B cell (primary cell): ENCODE measurements around the gene HTT-AS. TPM values are rescaled to one million over a fixed set of nuclear protein-coding genes. Genes with fewer than 3 reads are reported as not detected.

Experiments
- ATAC-seq: fragments of 200-7000 bp; cut with Tn5 transposase; one replicate; pipeline ENCODE4 v1.10.0; 2021; ENCODE audit warnings: low read depth, mild to moderate bottlenecking, moderate number of reproducible peaks, moderate library complexity
- CTCF ChIA-PET: fragments of 350-600 bp; sonication (Branson Sonifier 250); formaldehyde crosslinking; loops from one replicate; lab custom pipeline; 2021; ENCODE audit warnings: antibody characterized with exemption, inconsistent platforms; lab: Charles Lee
- POLR2A ChIA-PET: fragments of 350-600 bp; sonication (Branson Sonifier 250); formaldehyde crosslinking; loops from one replicate; lab custom pipeline; 2021; ENCODE audit warnings: antibody characterized with exemption; lab: Charles Lee
- DNase-seq: peaks from one replicate; pipeline ENCODE4 v3.0.0; 2013
- H2AFZ ChIP-seq: 2 replicates; pipeline ENCODE4 v1.6.1; 2012; ENCODE audit warnings: mild to moderate bottlenecking, low read depth, low read length; ENCODE audit not compliant: insufficient read depth, poor library complexity, severe bottlenecking
- H3K27ac ChIP-seq, 2 donors: 1 replicate in 1 of 2; 2 replicates in 1 of 2; pipeline ENCODE4 v1.5.1; 2012 to 2013; ENCODE audit warnings: low read length in 2 of 2, mild to moderate bottlenecking in 2 of 2, moderate library complexity in 1 of 2
- H3K27me3 ChIP-seq, 4 experiments: fragments of 200-600 bp in 1 of 4; sonication (generic) in 1 of 4; replicated peaks in 1 of 4; 1 replicate in 2 of 4; 2 replicates in 2 of 4; pipeline versions ENCODE4 v1.6.1 to v1.7.0; 2013 to 2016; ENCODE audit warnings: low read length in 3 of 4, mild to moderate bottlenecking in 2 of 4, mixed read lengths in 1 of 4, moderate library complexity in 1 of 4; ENCODE audit not compliant: insufficient read depth in 4 of 4, control insufficient read depth in 3 of 4; ENCODE audit errors: control extremely low read depth in 1 of 4
- H3K36me3 ChIP-seq, 2 experiments: replicated peaks in 1 of 2; 1 replicate in 1 of 2; 2 replicates in 1 of 2; pipeline versions ENCODE4 v1.6.1 to v1.7.1; 2013; ENCODE audit warnings: low read length in 1 of 2; ENCODE audit not compliant: insufficient read depth in 2 of 2, control insufficient read depth in 1 of 2; ENCODE audit errors: control extremely low read depth in 1 of 2, extremely low read depth in 1 of 2
- H3K4me1 ChIP-seq, 2 donors: fragments of 200-600 bp in 1 of 2; sonication (generic) in 1 of 2; 1 replicate in 1 of 2; 2 replicates in 1 of 2; pipeline versions ENCODE4 v1.5.1 to v1.6.1; 2013 to 2017; ENCODE audit warnings: low read length in 2 of 2; ENCODE audit not compliant: control insufficient read depth in 2 of 2, insufficient read depth in 2 of 2
- H3K4me2 ChIP-seq: replicated peaks from 2 replicates; pipeline ENCODE3; 2012; ENCODE audit warnings: mild to moderate bottlenecking, low read depth, low read length; ENCODE audit not compliant: poor library complexity, severe bottlenecking
- H3K4me3 ChIP-seq, 5 experiments: fragments of 200-600 bp in 1 of 5; sonication (generic) in 1 of 5; 1 replicate in 3 of 5; 2 replicates in 2 of 5; pipeline versions ENCODE4 v1.5.1 to v1.7.0; 2011 to 2016; ENCODE audit warnings: low read length in 4 of 5, mild to moderate bottlenecking in 4 of 5, low read depth in 2 of 5, control low read depth in 1 of 5, moderate library complexity in 1 of 5; ENCODE audit not compliant: insufficient read depth in 1 of 5; ENCODE audit errors: control extremely low read depth in 1 of 5, extremely low read depth in 1 of 5
- H3K79me2 ChIP-seq: fragments of 200-600 bp; sonication (generic); one replicate; pipeline ENCODE4 v1.6.0; 2016; ENCODE audit warnings: low read length; ENCODE audit not compliant: control insufficient read depth, insufficient read depth
- H3K9ac ChIP-seq: fragments of 200-600 bp; sonication (generic); 2 replicates; pipeline ENCODE4 v1.6.1; 2017; ENCODE audit warnings: mild to moderate bottlenecking, low read length, moderate library complexity
- H3K9me3 ChIP-seq, 3 donors: one replicate each; pipeline versions ENCODE4 v1.6.1 to v1.7.1; 2013; ENCODE audit warnings: low read length in 2 of 3; ENCODE audit not compliant: control insufficient read depth in 2 of 3, insufficient read depth in 1 of 3; ENCODE audit errors: control extremely low read depth in 1 of 3
- H4K20me1 ChIP-seq: 2 replicates; pipeline ENCODE4 v1.6.0; 2012; ENCODE audit warnings: mild to moderate bottlenecking, low read length; ENCODE audit not compliant: insufficient read depth, control insufficient read depth, poor library complexity, severe bottlenecking
- H3K27ac Mint-ChIP-seq: one replicate; pipeline ENCODE4 v1.8.0; 2021; ENCODE audit warnings: mixed read lengths
- H3K27me3 Mint-ChIP-seq: one replicate; pipeline ENCODE4 v1.8.0; 2021; ENCODE audit warnings: mixed read lengths
- H3K4me1 Mint-ChIP-seq: one replicate; pipeline ENCODE4 v1.8.0; 2021; ENCODE audit warnings: mixed read lengths
- H3K4me3 Mint-ChIP-seq: one replicate; pipeline ENCODE4 v1.8.0; 2021; ENCODE audit warnings: mixed read lengths
- H3K9me3 Mint-ChIP-seq: one replicate; pipeline ENCODE4 v1.8.0; 2022; ENCODE audit warnings: mixed read lengths; ENCODE audit not compliant: insufficient read depth
- EZH2 ChIP-seq: IDR thresholded peaks from 2 replicates; pipeline ENCODE4 v1.6.1; 2012; ENCODE audit warnings: borderline replicate concordance, low read depth, mild to moderate bottlenecking, moderate library complexity, low read length; ENCODE audit not compliant: insufficient read depth, poor library complexity, severe bottlenecking
- WGBS: methylation state at CpG from one replicate; pipeline ENCODE4 v1.1.5; 2013; ENCODE audit warnings: missing lambda C conversion rate; ENCODE audit not compliant: insufficient coverage; 5-methylcytosine and 5-hydroxymethylcytosine counted together
- intact Hi-C: fragments of 100-400 bp; cut with micrococcal nuclease; formaldehyde crosslinking; loops from one replicate; pipeline ENCODE4 v1.10.0; 2022
- polyA plus RNA-seq: library from polyadenylated mRNA; depleted of rRNA; stranded (reverse); fragments of >200 nt; gene quantifications from 2 replicates; pipeline ENCODE4 v1.2.3, GENCODE V29; 2012
- total RNA-seq, 2 donors: library from RNA; stranded (reverse); fragments of 120-200 nt in 1 of 2; gene quantifications; 1 replicate in 1 of 2; 2 replicates in 1 of 2; pipeline versions ENCODE4 v1.2.3 to v1.2.4, GENCODE V29; 2013 to 2022
- TF ChIP-seq, protein P1 (sequence below): fragments of 200-600 bp; IDR thresholded peaks from one replicate; pipeline ENCODE4 v1.8.0; 2022; ENCODE audit warnings: antibody characterized with exemption, mild to moderate bottlenecking

HTT-AS gene
- total and polyA plus RNA-seq, 2 donors (not counting 1 experiment from before 2014, with no cell fraction given): 0.84 TPM; not detected in 1

DNA sequence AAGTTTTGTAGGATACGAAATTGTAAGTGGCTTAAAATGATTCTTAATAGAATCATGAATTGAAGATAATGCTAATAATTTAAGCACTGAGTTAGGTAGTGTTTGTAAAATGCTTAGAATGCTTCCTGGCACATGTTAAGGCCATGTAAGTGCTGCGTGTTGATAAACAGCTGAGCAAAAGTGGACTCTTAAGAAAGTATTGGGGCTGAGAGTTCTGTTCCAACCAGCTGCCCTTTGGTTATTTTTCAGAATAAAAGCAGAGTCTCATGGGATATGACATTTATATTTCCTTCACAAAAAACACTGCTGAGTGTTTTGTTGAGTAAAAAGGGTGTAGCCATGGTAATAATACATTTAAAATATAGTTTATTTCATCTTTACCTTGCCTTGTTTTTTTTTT lies 42.6 kb upstream of the HTT-AS start:
- Mint-ChIP-seq H3K9me3 (no peaks in the 10 kb centered on the region), H3K27me3 (no peaks in the 10 kb centered on the region), H3K4me1 (no peaks in the 10 kb centered on the region), H3K27ac (no peak overlapping the region), H3K4me3 (no peak overlapping the region)
- Histone ChIP-seq H4K20me1 (peaks cover 26% of the 10 kb centered on the region), H3K36me3 (peaks cover 2 to 85% of the 10 kb centered on the region in 2 experiments), H3K4me3 (no peak overlapping the region), H3K9ac (no peak overlapping the region), H3K27ac (no peak overlapping the region), H3K4me2 (no peak overlapping the region), H3K79me2 (peaks cover 6% of the 10 kb centered on the region), H3K9me3 (no peaks in the 10 kb centered on the region), H3K4me1 (no peaks in the 10 kb centered on the region), H2AFZ (no peak overlapping the region), H3K27me3 (no peaks in the 10 kb centered on the region)
- CTCF ChIA-PET: interaction anchor here (0.8 kb wide), 1 partner anchor 10 kb away, joined by 3 read pairs; no protein-coding TSS in a partner anchor
- DNase-seq (no peak), ATAC-seq (no peak)
- WGBS: 80% methylated on average over 1 of the region's 2 CpGs
- TF ChIP-seq, protein P1, sequence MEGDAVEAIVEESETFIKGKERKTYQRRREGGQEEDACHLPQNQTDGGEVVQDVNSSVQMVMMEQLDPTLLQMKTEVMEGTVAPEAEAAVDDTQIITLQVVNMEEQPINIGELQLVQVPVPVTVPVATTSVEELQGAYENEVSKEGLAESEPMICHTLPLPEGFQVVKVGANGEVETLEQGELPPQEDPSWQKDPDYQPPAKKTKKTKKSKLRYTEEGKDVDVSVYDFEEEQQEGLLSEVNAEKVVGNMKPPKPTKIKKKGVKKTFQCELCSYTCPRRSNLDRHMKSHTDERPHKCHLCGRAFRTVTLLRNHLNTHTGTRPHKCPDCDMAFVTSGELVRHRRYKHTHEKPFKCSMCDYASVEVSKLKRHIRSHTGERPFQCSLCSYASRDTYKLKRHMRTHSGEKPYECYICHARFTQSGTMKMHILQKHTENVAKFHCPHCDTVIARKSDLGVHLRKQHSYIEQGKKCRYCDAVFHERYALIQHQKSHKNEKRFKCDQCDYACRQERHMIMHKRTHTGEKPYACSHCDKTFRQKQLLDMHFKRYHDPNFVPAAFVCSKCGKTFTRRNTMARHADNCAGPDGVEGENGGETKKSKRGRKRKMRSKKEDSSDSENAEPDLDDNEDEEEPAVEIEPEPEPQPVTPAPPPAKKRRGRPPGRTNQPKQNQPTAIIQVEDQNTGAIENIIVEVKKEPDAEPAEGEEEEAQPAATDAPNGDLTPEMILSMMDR: no peak
- no peak for TF ChIP-seq EZH2
- POLR2A ChIA-PET: interaction anchor here (0.6 kb wide), 1 partner anchor 324 kb away, joined by 4 read pairs; the partner anchor contains the start of gene SH3BP2
- intact Hi-C loops: no loop called here

DNA sequence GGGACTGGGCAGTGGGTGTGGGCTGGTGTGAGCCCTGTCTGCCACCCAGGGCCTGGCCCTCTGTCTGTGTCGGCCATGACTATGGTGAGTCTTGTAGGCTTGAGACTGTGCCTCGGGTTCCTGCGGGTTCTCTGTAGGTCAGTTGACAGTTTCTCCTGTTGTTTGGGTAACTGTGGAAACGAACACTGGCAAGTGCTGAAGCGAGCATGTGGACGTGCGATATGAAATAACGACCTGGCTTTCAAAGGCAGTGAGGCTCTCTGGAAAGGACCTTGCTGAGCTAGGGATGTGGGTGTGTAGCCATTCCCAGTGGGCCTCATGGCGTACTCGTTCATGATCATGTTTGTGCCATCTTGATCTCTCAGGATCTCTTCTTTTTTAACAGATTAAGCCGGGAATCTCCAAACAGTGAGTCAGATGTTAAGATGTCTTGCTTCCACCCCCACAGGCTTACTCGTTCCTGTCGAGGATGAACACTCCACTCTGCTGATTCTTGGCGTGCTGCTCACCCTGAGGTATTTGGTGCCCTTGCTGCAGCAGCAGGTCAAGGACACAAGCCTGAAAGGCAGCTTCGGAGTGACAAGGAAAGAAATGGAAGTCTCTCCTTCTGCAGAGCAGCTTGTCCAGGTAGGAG lies 41.4 kb upstream of the HTT-AS start:
- Mint-ChIP-seq H3K27ac (no peak overlapping the region), H3K4me1 (no peaks in the 10 kb centered on the region), H3K9me3 (no peaks in the 10 kb centered on the region), H3K27me3 (no peaks in the 10 kb centered on the region), H3K4me3 (no peak overlapping the region)
- no peak overlapping the region for H3K4me2 ChIP-seq
- no peak for DNase-seq
- no peaks in the 10 kb centered on the region for H3K4me1 ChIP-seq
- H3K36me3 ChIP-seq: peaks cover 2 to 84% of the 10 kb centered on the region in 2 experiments
- no peak overlapping the region for H3K9ac ChIP-seq
- TF ChIP-seq EZH2: no peak
- TF ChIP-seq, protein P1: no peak
- H2AFZ ChIP-seq: no peak overlapping the region
- peaks cover 29% of the 10 kb centered on the region for H4K20me1 ChIP-seq
- WGBS: 98% methylated on average over 14 of the region's 15 CpGs
- H3K79me2 ChIP-seq: peaks cover 15% of the 10 kb centered on the region
- no peaks in the 10 kb centered on the region for H3K27me3 ChIP-seq
- intact Hi-C loops: no loop called here
- H3K27ac ChIP-seq: no peak overlapping the region
- POLR2A ChIA-PET: no interaction called here
- H3K9me3 ChIP-seq: no peaks in the 10 kb centered on the region
- no peak for ATAC-seq
- H3K4me3 ChIP-seq: no peak overlapping the region
- CTCF ChIA-PET: interaction anchor here (1.4 to 1.7 kb wide), 2 partner anchors 9 to 15 kb away, joined by 4 to 5 read pairs; no protein-coding TSS in a partner anchor
